Peyer's patch (tissue), 4 donors: Measurements from ENCODE around the gene FAM114A1.

Experiments
- POLR2A ChIP-seq, 2 donors: fragments of 450-650 bp; IDR thresholded peaks; one replicate each; pipeline ENCODE4 v1.5.1; 2017; ENCODE audit warnings: antibody characterized with exemption in 2 of 2, mild to moderate bottlenecking in 2 of 2, moderate library complexity in 2 of 2
- TF ChIP-seq, protein P1 (sequence below), 6 experiments: fragments of 450-650 bp in 4 of 6; fragments of 200-600 bp in 2 of 6; sonication (generic) in 1 of 6; IDR thresholded peaks; one replicate each; pipeline ENCODE4 v1.5.1; 2017 to 2019; ENCODE audit warnings: antibody characterized with exemption in 6 of 6, mild to moderate bottlenecking in 3 of 6, moderate library complexity in 1 of 6

DNA sequence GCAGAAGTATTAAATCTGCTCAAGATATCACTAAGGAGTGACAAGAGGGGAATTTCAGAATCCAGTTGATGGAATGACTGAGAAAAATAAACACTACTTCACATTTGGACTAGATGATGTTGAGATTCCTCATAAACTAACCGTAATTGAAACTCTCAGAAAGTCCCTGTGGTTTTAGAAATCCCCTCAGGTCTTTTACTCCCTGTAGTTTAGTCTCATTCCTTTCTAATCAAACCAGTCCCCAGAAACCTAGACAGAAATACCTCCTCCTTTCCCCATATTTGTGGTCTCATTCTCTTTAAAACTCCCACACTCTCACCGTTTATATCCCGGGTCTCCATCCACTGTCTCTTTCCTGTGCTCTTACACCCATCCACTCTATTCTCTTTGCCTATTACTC, 48.0 kb upstream of the FAM114A1 start:
- TF ChIP-seq, protein P1, sequence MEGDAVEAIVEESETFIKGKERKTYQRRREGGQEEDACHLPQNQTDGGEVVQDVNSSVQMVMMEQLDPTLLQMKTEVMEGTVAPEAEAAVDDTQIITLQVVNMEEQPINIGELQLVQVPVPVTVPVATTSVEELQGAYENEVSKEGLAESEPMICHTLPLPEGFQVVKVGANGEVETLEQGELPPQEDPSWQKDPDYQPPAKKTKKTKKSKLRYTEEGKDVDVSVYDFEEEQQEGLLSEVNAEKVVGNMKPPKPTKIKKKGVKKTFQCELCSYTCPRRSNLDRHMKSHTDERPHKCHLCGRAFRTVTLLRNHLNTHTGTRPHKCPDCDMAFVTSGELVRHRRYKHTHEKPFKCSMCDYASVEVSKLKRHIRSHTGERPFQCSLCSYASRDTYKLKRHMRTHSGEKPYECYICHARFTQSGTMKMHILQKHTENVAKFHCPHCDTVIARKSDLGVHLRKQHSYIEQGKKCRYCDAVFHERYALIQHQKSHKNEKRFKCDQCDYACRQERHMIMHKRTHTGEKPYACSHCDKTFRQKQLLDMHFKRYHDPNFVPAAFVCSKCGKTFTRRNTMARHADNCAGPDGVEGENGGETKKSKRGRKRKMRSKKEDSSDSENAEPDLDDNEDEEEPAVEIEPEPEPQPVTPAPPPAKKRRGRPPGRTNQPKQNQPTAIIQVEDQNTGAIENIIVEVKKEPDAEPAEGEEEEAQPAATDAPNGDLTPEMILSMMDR (IDR thresholded peaks at IDR 0.05): no peak
- no peak for TF ChIP-seq POLR2A (IDR thresholded peaks at IDR 0.05)
